Keratinocyte (primary cell): ENCODE data around the gene NEURL4.
A peak's percentile ranks its signal among the peaks of the same experiment; 100 is the strongest.

Experiments used
- CTCF ChIP-seq, 3 experiments: IDR thresholded peaks in 1 of 3; conservative IDR thresholded peaks in 1 of 3; optimal IDR thresholded peaks in 1 of 3; 2 replicates in 2 of 3; 3 replicates in 1 of 3; pipeline versions ENCODE3 to v1.5.1; 2011; ENCODE audit warnings: low read length in 3 of 3, mild to moderate bottlenecking in 3 of 3, moderate library complexity in 2 of 3, control low read depth in 1 of 3, inconsistent platforms in 1 of 3; ENCODE audit not compliant: insufficient read depth in 2 of 3; ENCODE audit errors: extremely low read depth in 1 of 3
- EZH2 ChIP-seq: IDR thresholded peaks from one replicate; pipeline ENCODE4 v1.6.1; 2012; ENCODE audit warnings: inconsistent platforms, mild to moderate bottlenecking, low read length, moderate library complexity

GRCh38 chr17:7356072-7356549 lies 27.0 kb upstream of the NEURL4 start:
- TF ChIP-seq CTCF (optimal IDR thresholded peaks at IDR 0.05 in 1 of 3, IDR thresholded peaks at IDR 0.05 in 1 of 3, conservative IDR thresholded peaks at IDR 0.05 in 1 of 3; ENCODE audit: extremely low read depth in 1 of 3, insufficient read depth in 2 of 3, low read length in 3 of 3) (peak; percentile 82 to 100 (median 98)), EZH2 (no peak)
